ENCODE measurements around the gene ZSWIM7. TPM values are rescaled to one million over a fixed set of nuclear protein-coding genes. Genes with fewer than 3 reads are reported as not detected.

The ZSWIM7 gene
- total RNA-seq, 1 experiment from 2014 or later = 37.8 TPM

DNA sequence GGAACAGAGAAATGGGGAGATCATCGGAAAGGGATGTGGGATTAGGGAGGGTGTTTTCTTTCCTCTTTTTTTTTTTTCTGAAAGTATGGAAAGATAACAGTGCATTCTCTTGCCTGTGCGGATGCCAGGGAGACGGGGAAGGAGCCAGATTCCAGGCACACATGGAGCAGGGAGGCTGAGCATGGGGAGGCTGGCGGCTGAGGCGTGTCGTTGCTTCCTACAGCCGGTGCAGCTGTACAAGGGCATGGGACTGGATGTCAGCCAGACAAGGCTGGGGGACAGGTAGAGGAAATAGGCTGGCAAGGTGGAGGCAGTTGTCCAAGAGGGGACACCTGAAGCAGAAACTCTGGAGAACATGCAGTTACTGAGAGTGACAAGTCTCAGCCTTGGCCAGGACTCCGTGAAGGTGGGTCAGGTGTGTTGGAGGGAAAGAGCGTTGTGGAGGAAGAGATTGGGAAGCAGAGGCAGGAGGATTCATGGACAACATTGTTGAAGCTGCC is 71.2 kb downstream of the ZSWIM7 start:
- peaks cover 9% of the 10 kb centered on the region for H3K27me3 Mint-ChIP-seq (ENCODE audit: low read depth)
- H2BK120ac ChIP-seq (ENCODE audit: low read depth, low read length, poor library complexity, severe bottlenecking) = no peak overlapping the region
- no peak overlapping the region for H2BK15ac ChIP-seq (ENCODE audit: low read depth, low read length)
- TF ChIP-seq, protein P1, sequence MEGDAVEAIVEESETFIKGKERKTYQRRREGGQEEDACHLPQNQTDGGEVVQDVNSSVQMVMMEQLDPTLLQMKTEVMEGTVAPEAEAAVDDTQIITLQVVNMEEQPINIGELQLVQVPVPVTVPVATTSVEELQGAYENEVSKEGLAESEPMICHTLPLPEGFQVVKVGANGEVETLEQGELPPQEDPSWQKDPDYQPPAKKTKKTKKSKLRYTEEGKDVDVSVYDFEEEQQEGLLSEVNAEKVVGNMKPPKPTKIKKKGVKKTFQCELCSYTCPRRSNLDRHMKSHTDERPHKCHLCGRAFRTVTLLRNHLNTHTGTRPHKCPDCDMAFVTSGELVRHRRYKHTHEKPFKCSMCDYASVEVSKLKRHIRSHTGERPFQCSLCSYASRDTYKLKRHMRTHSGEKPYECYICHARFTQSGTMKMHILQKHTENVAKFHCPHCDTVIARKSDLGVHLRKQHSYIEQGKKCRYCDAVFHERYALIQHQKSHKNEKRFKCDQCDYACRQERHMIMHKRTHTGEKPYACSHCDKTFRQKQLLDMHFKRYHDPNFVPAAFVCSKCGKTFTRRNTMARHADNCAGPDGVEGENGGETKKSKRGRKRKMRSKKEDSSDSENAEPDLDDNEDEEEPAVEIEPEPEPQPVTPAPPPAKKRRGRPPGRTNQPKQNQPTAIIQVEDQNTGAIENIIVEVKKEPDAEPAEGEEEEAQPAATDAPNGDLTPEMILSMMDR (conservative IDR thresholded peaks at IDR 0.05) = no peak
- peaks cover 8% of the 10 kb centered on the region in 2 experiments for H3K4me1 Mint-ChIP-seq
- H2AK5ac ChIP-seq (ENCODE audit: insufficient read length, low read length) = no peak overlapping the region
- H4K91ac ChIP-seq (ENCODE audit: insufficient read length, low read depth, low read length) = no peak overlapping the region
- H3K14ac ChIP-seq (ENCODE audit: insufficient read depth, low read length) = no peak overlapping the region
- H3K18ac ChIP-seq (ENCODE audit: insufficient read length, low read depth, low read length) = no peak overlapping the region
- no peaks in the 10 kb centered on the region for H3K23me2 ChIP-seq (ENCODE audit: insufficient read length, low read depth, low read length, poor library complexity, severe bottlenecking)
- H4K5ac ChIP-seq (ENCODE audit: insufficient read length, low read depth, low read length) = no peak overlapping the region
- no peak overlapping the region for H3K4ac ChIP-seq (ENCODE audit: low read depth, low read length)
- no peak overlapping the region for H3K4me3 Mint-ChIP-seq
- no peak for DNase-seq
- no peak overlapping the region for H3K27ac ChIP-seq (ENCODE audit: insufficient read length, low read depth, low read length)
- no peaks in the 10 kb centered on the region for H3K79me2 ChIP-seq (ENCODE audit: insufficient read depth, low read length)
- no peak overlapping the region for H2AFZ ChIP-seq (ENCODE audit: low read length)
- H3K9ac ChIP-seq (ENCODE audit: extremely low read depth, insufficient read length, low read length) = no peak overlapping the region
- H3K56ac ChIP-seq (ENCODE audit: insufficient read length, low read depth, low read length) = no peak overlapping the region
- no peak overlapping the region for H3K4me2 ChIP-seq (ENCODE audit: insufficient read depth, insufficient read length, low read length)
- H3T11ph ChIP-seq (ENCODE audit: low read length) = no peak overlapping the region
- H3K4me1 ChIP-seq (ENCODE audit: insufficient read depth, low read length) = no peaks in the 10 kb centered on the region
- H2BK5ac ChIP-seq (ENCODE audit: insufficient read length, low read length) = no peak overlapping the region
- no peak overlapping the region for H3K23ac ChIP-seq (ENCODE audit: insufficient read length, low read depth, low read length)
- H3K36me3 Mint-ChIP-seq (ENCODE audit: insufficient read depth in 1 of 3, low read depth in 3 of 3) = no peaks in the 10 kb centered on the region
- no peak overlapping the region for H4K8ac ChIP-seq (replicated peaks; ENCODE audit: insufficient read length, low read depth, low read length)
- no peak overlapping the region for H2BK12ac ChIP-seq (ENCODE audit: insufficient read length, low read depth, low read length)
- no peak overlapping the region; a peak in 1 of 7 replicates for H3K27ac Mint-ChIP-seq
- no peaks in the 10 kb centered on the region for H3K9me3 Mint-ChIP-seq
- no peaks in the 10 kb centered on the region for H3K9me3 ChIP-seq (ENCODE audit: control insufficient read depth, low read depth, low read length)
- H2BK20ac ChIP-seq (ENCODE audit: low read depth, low read length, poor library complexity, severe bottlenecking) = no peak overlapping the region
- no CpG with 5 or more reads among the region's 9 CpGs for WGBS (ENCODE audit: extremely low coverage, insufficient read length, low lambda C conversion rate)
- H3K27me3 ChIP-seq (ENCODE audit: insufficient read depth, low read length) = no peaks in the 10 kb centered on the region
- no peaks in the 10 kb centered on the region for H4K20me1 ChIP-seq (ENCODE audit: control insufficient read depth, insufficient read depth, insufficient read length)
- H3K79me1 ChIP-seq (ENCODE audit: insufficient read depth, low read depth, low read length, poor library complexity, severe bottlenecking) = no peaks in the 10 kb centered on the region

Other genes with a start within 250 kb of the ZSWIM7 start
- gene ADORA2B, start 54.6 kb downstream of the ZSWIM7 start, total RNA-seq (2021) = 3.1 and 3.2 TPM in 2 replicates
- 59.5 and 64.3 TPM in 2 replicates for gene TTC19, start 120 bp upstream of the ZSWIM7 start, total RNA-seq (2021)
- gene NCOR1, start 215.8 kb upstream of the ZSWIM7 start, total RNA-seq (2021) = 112 and 119 TPM in 2 replicates
- 21.6 and 24.3 TPM in 2 replicates for gene PIGL, start 217.5 kb upstream of the ZSWIM7 start, total RNA-seq (2021)